Measurements from ENCODE around the gene SLC26A9.
"Not testable (repeated sequence)": the region's sequence is repeated elsewhere in the genome, so short reads cannot be mapped to it uniquely, and the experiment has no call there.

Gene SLC26A9

DNA sequence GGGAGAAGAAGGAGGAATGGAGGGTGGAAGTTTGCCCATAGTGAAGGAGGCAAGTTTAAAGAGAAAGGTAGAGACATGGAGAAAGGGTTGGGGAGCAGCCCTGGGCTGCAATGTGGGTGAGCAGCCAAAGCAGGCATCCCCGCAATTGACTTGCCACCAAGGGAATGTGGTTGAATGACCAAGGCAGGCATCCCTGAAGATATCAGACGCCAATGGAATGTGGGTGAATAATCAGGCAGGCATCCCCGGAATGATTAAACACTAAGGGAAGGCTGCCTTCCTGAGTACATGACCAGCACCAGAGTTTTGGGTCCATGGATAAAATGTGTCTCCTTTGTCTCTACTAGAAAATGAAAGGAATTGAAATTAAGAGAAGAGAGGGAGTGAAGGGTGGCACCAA, 53.5 kb downstream of the SLC26A9 start:
- DNase-seq (ENCODE audit: low spot score) = not testable (repeated sequence)

DNA sequence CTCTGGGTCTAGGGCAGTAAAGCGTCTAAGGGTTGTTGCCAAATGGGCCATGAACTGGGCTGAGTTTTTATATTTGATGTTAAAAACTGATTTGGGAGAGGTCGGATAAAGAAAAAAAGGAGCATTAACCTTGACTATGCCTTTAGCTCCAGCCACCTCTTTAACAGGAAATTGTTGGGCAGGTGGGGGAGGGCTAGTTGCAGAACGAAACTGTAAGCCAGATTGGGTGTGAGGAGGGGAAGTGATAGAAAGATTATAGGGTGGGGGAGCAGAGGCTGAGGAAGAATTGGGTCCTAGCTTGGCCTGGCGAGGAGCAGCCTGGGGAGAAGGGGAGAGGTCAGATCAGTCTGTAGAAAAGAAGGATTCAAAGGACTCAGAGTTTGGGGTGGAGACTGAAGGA, 54.2 kb downstream of the SLC26A9 start:
- not testable (repeated sequence) for DNase-seq (ENCODE audit: low spot score)

DNA sequence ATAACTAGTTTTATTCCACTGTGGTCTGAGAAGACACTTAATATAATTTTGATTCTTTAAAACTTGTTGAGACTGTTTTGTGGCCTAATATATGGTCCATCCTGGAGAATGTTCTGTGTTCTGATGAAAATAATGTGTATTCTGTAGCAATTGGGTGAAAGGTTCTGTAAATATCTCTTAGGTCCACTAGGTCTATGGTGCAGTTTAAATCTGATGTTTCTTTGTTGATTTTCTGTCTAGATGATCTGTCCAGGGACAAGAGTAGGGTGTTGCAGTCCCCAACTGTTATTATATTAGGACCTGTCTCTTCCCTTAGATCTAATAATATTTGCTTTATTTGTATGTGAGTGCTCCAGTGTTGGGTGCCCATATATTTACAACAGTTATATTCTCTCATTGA, 59.5 kb downstream of the SLC26A9 start:
- no peak for DNase-seq (ENCODE audit: low spot score)

DNA sequence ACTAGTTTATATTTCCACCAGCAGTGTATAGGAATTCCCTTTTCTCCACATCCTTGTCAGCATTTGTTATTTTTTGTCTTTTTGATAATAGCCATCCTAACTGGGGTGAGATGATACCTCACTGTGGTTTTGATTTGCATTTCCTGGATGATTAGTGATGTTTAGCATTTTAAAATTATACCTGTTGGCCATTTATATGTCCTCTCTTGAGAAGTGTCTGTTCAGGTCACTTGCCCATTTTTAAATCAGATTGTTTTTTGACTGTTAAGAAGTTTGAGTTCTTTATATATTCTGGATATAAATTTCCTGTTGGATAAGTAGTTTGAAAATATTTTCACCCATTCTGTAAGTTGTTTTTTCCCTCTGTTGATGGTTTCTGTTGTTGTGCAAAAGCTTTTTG, 62.3 kb downstream of the SLC26A9 start:
- no peak for DNase-seq (ENCODE audit: low spot score)

DNA sequence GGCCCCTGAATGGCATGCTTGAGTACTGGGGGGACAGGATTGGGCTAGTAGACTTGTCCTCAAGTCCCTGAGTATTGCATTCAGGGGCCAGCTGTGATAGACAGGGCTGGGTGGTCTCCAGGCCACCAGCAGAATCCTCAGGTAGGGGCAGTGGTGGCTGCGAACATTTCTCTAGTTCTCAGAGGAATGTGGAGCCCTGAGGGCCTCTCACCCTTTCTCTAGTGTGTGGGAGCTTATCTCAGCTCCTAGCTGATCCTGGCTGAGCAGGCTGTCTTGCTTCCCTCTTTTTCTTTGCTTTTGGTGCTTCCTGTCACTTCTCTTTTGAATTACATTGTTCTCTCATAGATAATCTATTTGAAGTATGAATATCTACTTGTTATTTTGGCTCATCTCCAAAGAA, 63.3 kb downstream of the SLC26A9 start:
- DNase-seq (ENCODE audit: low spot score) = no peak

DNA sequence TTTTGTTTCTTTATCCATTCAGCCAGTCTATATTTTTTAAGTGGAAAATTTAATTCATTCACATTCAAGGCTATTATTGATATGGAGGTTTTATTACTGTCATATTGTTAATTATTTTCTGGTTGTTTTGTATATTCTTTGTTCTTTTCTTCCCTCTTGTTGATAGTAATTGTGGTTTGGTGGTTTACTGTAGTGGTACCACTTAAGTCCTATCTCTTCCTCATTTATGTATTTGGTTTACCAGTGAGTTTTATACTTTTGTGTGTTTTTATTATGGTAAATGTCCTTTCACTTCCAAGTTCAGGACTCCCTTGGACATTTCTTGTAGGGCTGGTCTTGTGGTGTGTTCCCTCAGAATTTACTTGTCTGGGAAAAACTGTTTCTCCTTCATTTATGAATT, 65.2 kb downstream of the SLC26A9 start:
- DNase-seq (ENCODE audit: low spot score) = no peak

DNA sequence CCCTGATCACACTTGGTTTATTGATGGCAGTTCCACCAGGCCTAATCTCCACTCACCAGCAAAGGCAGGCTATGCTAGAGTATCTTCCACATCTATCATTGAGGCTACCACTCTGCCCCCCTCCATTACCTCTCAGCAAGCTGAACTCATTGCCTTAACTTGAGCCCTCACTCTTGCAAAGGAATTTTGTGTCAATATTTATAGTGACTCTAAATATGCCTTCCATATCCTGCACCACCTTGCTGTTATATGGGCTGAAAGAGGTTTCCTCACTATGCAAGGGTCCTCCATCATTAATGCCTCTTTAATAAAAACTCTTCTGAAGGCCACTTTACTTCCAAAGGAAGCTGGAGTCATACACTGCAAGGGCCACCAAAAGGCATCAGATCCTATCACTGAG, 70.1 kb downstream of the SLC26A9 start:
- not testable (repeated sequence) for DNase-seq (ENCODE audit: low spot score)

DNA sequence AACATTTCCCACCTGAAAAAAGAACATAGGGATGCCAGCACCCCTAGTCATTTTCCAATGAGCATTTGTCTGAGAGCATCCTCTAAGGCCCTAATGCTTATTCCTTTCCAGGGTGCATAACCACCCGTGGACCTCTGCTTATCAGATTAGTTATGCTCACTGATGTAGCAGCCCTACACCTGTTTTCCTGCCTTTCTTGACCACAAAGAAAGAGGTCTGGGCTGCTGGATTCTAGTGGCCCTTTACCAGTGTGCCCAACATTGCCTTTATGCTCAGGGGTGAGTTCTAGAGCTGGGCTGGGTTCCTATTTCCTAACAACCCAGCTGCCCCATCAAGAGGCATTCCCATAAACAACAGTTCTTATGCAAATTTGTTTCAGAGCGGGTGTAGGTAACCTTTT, 73.0 kb downstream of the SLC26A9 start:
- DNase-seq (ENCODE audit: low spot score) = no peak

Data from ecto neural progenitor cell (in vitro differentiated cells).